NCI-H2171 (cell line): Measurements from ENCODE around the gene TMEM131L.
"Not testable (repeated sequence)": the region's sequence is repeated elsewhere in the genome, so short reads cannot be mapped to it uniquely, and the experiment has no call there.

Experiments used
- DNase-seq: peaks from one replicate; lab custom pipeline; 2025; lab: John Stamatoyannopoulos, UW

Gene TMEM131L

GRCh38 chr4:153447175-153447905 is 18.8 kb upstream of the TMEM131L start:
- DNase-seq = peak; percentile 30

- DNase-seq = no peak
Measured at GRCh38 chr4:153448003-153448731, 18.0 kb upstream of the TMEM131L start.

- no peak for DNase-seq
Measured at GRCh38 chr4:153449338-153449737, 16.8 kb upstream of the TMEM131L start.

GRCh38 chr4:153450544-153450917 is 15.6 kb upstream of the TMEM131L start:
- DNase-seq = no peak

- not testable (repeated sequence) for DNase-seq
Measured at GRCh38 chr4:153451145-153451544, 15.0 kb upstream of the TMEM131L start.

GRCh38 chr4:153451911-153452657 is 14.1 kb upstream of the TMEM131L start:
- no peak for DNase-seq

GRCh38 chr4:153452658-153453378 is 13.3 kb upstream of the TMEM131L start:
- no peak for DNase-seq

GRCh38 chr4:153453402-153453801 is 12.8 kb upstream of the TMEM131L start:
- no peak for DNase-seq

- no peak for DNase-seq
Measured at GRCh38 chr4:153458969-153459368, 7.2 kb upstream of the TMEM131L start.

- not testable (repeated sequence) for DNase-seq
Measured at GRCh38 chr4:153461549-153461948, 4.6 kb upstream of the TMEM131L start.

GRCh38 chr4:153464068-153464467 is 2.1 kb upstream of the TMEM131L start:
- DNase-seq = no peak

GRCh38 chr4:153465140-153465539 is 1.0 kb upstream of the TMEM131L start:
- no peak for DNase-seq

- no peak for DNase-seq
Measured at GRCh38 chr4:153465615-153466080, 512 bp upstream of the TMEM131L start.

- DNase-seq = no peak
Measured at GRCh38 chr4:153466949-153467896, 1.1 kb downstream of the TMEM131L start.

GRCh38 chr4:153467897-153468262 is 1.7 kb downstream of the TMEM131L start:
- no peak for DNase-seq

GRCh38 chr4:153468587-153468986 is 2.4 kb downstream of the TMEM131L start:
- no peak for DNase-seq

- DNase-seq = no peak
Measured at GRCh38 chr4:153469031-153469430, 2.9 kb downstream of the TMEM131L start.

GRCh38 chr4:153471071-153471697 is 5.0 kb downstream of the TMEM131L start:
- not testable (repeated sequence) for DNase-seq

GRCh38 chr4:153471698-153472093 is 5.5 kb downstream of the TMEM131L start:
- no peak for DNase-seq
